ENCODE measurements around the gene PLCB1.

PLCB1 gene

GRCh38 chr20:8310618-8311017 lies 178.6 kb downstream of the PLCB1 start:
- no peak for DNase-seq

- DNase-seq = no peak
Measured at GRCh38 chr20:8313073-8313472, 181.0 kb downstream of the PLCB1 start.

- no peak for DNase-seq
Measured at GRCh38 chr20:8315639-8316573, 183.8 kb downstream of the PLCB1 start.

- no peak for DNase-seq
Measured at GRCh38 chr20:8317448-8317847, 185.4 kb downstream of the PLCB1 start.

- no peak for DNase-seq
Measured at GRCh38 chr20:8318965-8319625, 187.0 kb downstream of the PLCB1 start.

GRCh38 chr20:8320306-8320705 lies 188.2 kb downstream of the PLCB1 start:
- no peak for DNase-seq

- DNase-seq = no peak
Measured at GRCh38 chr20:8321001-8321400, 188.9 kb downstream of the PLCB1 start.

- DNase-seq = no peak
Measured at GRCh38 chr20:8322662-8323217, 190.7 kb downstream of the PLCB1 start.

GRCh38 chr20:8326191-8326590 lies 194.1 kb downstream of the PLCB1 start:
- DNase-seq = no peak

GRCh38 chr20:8326899-8327298 lies 194.8 kb downstream of the PLCB1 start:
- DNase-seq = no peak

GRCh38 chr20:8328189-8328588 lies 196.1 kb downstream of the PLCB1 start:
- no peak for DNase-seq

GRCh38 chr20:8330319-8330784 lies 198.3 kb downstream of the PLCB1 start:
- no peak for DNase-seq

- DNase-seq = no peak
Measured at GRCh38 chr20:8330785-8331695, 199.0 kb downstream of the PLCB1 start.

- DNase-seq = no peak
Measured at GRCh38 chr20:8331740-8332412, 199.8 kb downstream of the PLCB1 start.

GRCh38 chr20:8334641-8335040 lies 202.6 kb downstream of the PLCB1 start:
- no peak for DNase-seq

- DNase-seq = no peak
Measured at GRCh38 chr20:8335059-8335458, 203.0 kb downstream of the PLCB1 start.

- no peak for DNase-seq
Measured at GRCh38 chr20:8335495-8336195, 203.6 kb downstream of the PLCB1 start.

- no peak for DNase-seq
Measured at GRCh38 chr20:8339349-8339748, 207.3 kb downstream of the PLCB1 start.

- no peak for DNase-seq
Measured at GRCh38 chr20:8342391-8342790, 210.3 kb downstream of the PLCB1 start.

- DNase-seq = no peak
Measured at GRCh38 chr20:8344106-8344505, 212.0 kb downstream of the PLCB1 start.

GRCh38 chr20:8344631-8345030 lies 212.6 kb downstream of the PLCB1 start:
- no peak for DNase-seq
